GM21786 (cell line): Measurements from ENCODE around the gene OR13J1.
"Not testable (repeated sequence)": the region's sequence is repeated elsewhere in the genome, so short reads cannot be mapped to it uniquely, and the experiment has no call there.

Source experiments
- ATAC-seq: cut with Tn5 transposase; IDR thresholded peaks from one replicate; pipeline ENCODE4 v1.9.1; 2021; ENCODE audit not compliant: unreplicated experiment

Gene OR13J1, protein sequence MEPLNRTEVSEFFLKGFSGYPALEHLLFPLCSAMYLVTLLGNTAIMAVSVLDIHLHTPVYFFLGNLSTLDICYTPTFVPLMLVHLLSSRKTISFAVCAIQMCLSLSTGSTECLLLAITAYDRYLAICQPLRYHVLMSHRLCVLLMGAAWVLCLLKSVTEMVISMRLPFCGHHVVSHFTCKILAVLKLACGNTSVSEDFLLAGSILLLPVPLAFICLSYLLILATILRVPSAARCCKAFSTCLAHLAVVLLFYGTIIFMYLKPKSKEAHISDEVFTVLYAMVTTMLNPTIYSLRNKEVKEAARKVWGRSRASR

DNA sequence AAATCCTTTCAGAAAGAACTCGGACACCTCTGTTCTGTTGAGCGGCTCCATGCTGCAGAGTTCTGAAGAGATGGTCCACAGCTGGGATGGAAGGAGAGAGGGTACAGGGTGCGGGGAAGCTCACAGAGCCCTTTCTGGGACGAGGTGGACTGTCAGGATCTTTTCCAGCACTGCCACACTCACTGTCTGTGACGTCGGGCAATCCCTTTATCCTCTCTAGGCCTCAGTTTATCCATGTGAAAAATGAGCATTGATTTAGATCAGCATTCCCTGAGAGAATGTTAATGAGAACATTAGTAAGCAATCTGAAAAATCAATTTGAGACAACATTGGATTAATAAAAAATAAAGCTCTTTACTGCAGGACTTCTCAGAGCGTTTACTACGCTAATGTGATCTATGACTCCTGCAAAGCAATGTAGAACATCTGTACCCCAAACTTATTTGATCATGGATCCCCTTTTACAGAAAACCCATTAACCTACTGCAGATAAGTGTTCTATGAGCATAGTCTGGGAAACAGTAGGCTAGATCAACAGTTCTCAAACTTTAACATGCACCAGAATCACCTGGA, at the start of gene OR13J1:
Gene OR13J1 (minus strand): TSS at position 51 of the 573 bp plus-strand sequence. CDS start 0 bp downstream, at position 51.
- ATAC-seq: no peak

DNA sequence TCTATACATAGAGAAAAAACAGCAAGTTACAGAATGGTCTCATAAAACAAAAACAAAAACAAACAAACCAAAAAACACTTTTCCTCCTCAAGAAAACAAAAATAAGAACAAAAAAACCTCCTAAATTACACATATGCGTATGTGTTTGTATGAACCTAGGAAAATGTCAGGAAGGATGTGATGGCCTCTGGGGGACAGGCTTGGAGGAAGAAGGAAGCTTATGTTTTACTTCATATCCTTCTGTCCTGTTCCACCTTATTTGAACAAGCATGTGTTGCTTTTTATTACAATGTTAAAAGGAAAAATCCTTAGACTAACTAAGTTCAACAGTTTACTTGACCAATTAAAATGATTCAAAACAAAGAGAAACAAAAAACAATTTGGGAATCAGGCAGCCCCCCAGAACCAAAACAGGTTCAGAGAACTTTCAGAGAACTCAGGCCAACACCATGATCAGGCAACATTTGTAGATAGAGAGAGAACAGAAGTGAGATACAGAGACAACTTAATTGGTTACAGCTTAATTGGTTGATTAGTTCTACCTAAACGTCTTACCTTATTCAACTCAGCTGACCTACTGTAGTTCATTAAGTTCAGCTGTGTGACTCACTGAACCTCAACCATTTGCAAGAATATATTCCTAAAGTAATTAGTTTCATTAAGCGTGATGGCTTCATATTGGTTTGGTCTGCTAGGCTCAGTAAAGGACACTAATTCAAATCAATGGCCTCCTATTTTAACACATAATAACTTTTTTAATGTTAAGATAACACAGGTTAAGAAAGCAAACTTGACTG, 49.2 kb upstream of the OR13J1 start:
- ATAC-seq: no peak

DNA sequence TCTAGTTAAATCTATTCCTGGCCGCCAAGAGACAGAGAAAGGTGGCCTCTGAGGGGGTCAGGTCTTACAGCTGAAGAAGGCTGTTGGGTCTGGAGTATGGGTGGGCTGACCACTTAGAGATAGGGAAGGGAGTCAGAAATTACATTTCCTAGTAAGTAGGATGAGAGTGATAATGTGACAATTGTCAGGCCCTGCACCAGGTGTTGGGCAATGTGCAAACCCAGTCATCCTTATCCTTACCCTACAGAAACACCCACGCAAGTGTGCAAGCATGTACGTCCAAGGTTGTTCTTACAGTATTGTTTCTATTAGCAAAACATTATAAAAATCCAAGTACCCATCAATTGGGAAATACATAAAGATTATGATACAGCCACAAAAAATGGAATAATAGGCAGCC, 48.6 kb upstream of the OR13J1 start:
- ATAC-seq: no peak

DNA sequence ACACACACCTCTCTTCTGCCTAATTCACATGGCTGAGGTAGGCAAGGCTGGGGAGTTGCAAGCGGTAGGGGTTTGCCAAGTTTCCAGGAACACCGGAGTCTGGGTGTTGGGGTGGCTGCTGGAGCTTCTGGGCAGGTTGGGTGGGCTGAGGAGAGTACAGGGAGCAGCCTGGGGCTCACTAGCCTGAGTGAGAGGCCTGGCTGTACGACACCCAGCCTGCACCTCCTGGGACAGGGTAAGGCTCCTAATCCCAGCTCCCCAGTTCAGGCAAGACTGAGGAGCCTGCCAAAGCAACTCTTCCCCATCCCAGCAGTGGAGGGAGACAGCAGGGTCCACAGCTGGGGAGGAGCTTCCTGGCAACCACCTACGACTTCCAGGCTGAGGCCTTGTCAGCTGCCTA, 47.1 kb upstream of the OR13J1 start:
- no peak for ATAC-seq

DNA sequence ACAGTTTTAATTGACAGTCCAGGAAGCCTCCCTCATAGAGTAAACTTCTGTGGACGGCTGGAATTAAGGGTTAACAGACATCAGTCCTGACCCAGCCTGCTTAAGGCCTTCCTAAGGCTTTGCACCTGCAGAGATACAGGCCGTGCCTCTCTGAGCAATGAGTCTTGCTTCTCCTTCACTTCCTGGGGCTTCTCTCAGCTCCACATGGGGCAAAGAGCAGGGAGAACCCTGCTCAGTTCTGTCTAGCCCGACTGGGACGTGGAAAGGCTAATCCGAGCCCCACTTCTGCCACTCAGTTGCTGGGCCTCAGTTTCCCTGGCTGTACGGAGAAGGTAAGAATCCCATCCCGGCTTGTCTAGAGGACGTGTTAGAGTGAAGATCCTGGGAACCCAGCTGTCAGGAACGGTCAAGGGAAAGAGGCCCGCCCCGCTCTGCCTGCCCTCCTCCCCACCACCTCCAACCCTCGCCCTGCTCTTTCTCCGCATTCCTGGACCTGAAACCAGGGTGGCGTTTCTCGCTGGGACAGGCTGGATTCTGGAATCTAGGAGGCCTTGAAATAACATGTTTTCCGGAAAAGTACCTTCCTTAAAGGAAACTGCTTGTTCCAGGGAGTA, 45.6 kb upstream of the OR13J1 start:
- ATAC-seq: no peak

DNA sequence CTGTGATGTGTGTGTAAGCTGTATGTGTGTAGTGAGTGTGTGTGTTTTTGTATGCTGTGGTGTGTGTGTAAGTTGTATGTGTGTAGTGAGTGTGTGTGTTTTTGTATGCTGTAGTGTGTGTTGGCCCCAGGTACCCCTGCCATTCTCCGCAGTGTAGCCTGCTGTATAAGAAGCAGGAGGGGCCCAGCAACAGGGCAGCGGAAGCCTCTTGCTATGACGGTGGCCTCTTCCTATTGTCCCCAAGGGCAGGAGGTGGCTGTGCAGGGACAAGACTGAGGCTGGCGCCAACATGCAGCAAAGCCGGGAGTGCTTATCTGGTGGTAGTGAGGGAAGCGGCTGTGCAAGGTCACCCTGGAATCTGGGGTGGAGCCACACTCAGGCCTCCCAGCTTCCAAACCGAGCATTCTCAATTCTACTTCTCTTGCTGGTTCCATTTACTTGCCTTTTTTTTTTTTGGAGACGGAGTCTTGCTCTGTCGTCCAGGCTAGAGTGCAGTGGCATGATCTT, 44.2 kb upstream of the OR13J1 start:
- no peak for ATAC-seq

DNA sequence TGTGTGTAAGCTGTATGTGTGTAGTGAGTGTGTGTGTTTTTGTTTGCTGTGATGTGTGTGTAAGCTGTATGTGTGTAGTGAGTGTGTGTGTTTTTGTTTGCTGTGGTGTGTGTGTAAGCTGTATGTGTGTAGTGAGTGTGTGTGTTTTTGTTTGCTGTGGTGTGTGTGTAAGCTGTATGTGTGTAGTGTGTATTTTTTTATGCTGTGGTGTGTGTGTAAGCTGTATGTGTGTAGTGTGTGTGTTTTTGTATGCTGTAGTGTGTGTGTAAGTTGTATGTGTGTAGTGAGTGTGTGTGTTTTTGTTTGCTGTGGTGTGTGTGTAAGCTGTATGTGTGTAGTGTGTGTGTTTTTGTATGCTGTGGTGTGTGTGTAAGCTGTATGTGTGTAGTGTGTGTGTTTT, 43.2 kb upstream of the OR13J1 start:
- ATAC-seq: not testable (repeated sequence)

DNA sequence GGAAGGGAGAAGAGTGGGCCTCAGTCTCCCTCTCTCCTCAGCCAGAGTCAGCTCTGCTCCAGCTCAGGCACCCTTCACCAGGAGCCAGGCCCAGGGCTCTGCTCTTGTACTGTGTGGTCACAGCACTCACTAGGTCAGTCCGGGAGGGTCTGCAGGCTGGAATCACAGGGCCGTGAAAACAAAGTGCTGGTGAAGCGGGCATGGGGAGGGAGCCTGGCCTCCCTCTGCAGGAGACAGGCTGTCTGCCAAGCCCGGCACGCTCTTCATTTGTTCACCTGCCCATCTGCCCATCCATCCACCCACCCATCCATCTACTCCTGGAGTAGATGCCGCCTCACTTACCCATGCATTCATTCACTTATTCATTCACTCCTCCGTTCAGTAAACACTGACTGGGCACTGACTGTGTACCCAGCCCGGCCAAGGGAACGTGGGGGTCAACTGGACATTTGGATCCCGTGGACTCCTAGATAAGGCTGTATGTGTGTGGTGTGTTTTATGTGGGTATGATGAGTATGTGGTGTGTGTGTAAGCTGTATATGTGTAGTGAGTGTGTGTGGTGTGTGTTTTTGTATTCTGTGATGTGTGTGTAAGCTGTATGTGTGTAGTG, 42.7 kb upstream of the OR13J1 start:
- no peak for ATAC-seq

DNA sequence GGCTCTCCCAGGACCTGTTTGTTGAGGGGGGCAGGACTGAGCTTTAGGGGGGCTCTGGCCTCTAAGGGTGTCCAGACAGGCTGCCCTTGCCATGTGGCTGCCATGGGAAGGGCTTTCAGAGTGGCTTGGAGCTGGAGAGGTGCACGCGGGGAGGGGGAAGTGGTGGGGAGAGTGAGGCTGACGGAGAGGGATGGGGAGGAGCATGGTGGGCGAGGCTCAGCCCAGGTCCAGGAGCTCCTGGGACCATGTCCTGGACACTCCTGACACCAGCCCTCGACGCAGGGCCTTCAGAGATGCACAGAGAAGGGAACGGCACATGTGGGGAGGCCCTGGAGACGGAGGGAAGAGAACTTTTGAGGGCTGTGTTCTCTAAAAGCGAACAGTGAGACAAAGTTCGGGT, 41.5 kb upstream of the OR13J1 start:
- ATAC-seq: no peak

DNA sequence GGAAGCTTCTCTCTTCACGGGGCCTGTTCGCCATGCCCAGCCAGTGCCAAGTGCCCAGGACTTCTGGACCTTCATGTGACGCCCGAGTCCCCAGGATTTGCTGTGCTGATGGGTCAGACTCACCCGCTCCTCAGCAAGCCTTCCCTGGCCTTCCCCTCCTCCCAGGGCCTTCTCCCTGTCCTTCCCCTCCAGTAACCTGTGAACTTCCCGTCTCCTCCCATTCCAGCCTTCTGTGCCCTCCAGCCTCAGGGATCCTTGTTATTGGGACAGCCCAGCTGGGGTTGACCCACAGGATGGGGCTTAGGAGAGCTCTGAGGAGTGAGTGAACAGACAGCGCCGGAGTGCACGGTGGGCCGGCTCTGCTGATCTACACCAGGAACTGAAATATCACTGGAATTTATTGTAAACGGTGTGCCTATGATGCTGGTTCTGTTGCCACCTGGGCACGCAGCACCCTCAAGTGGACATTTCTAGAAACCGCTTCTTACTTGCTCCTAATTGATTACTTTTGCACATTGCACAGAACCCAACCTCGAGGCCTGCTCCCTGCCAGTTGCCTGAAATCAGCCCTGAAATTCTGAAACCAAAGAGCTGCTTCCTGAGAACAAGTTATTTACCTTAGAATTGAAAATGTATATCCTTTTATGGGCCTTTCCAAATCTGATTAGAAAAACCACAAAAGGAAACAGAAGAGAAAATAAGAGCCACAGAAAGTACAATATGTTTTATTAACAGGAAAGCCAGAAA, 40.6 kb upstream of the OR13J1 start:
- ATAC-seq: no peak

DNA sequence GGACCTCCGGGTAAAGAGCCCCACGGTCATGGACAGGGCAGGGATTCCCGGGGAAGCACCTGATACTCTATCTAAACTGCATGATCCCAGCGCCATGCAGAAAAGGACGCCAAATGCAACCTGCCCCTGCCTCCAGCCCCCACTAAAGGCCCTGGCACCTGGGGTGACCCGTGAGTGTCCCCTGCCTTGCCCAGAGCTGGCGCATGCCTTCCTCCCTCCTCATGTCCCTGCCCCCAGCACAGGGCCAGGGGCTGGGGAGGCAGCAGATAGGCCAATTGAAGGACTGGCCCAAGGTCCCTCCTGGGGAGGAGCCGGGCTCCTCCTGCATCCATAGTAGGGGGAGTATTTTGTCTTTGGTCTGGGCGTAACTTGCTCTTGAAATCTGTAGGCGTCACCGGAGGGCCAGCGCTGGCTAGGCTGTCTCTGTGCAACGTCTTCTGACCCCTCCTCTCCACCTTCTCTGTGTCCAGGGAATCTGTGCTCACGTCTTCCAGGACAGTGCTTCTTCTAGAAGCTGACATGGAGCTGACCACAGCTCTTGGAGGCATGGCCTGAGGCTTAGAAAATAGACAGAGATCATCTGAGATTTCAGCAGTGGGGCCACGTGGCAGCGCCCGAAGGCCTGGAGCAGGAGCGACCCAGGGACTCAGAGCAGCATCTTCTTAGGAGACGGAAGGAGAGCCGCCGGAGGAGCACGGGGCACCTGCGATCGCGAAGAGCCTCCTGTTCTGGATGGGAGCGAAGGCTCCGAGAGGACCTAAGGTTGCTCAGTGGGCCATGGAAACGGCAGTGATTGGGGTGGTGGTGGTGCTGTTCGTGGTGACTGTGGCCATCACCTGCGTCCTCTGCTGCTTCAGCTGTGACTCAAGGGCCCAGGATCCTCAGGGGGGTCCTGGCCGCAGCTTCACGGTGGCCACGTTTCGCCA, 39.7 kb upstream of the OR13J1 start:
- no peak for ATAC-seq

DNA sequence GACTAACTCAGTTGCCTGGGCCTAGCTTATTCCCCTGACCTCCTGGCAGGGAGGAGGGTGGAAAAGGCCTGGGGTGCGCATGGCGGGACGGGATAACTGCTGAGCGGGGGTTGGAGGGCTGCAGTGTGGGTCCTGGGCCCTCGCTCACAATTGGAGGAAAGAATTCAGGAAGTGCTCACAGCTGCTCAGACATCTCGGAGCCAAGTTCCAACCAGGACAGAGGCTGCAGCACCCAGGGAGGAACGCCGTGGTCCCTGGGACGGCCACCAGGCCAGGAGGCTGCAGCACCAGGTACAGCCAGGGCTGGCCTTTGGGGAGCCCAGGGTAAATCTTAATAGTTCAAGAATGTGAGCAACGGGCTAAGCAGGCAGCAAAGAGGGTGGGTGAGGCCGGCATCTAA, 39.1 kb upstream of the OR13J1 start, which contains the start of gene SPAAR:
Gene SPAAR (plus strand): TSS at position 217 of the 400 bp plus-strand sequence. CDS start 974 bp downstream, outside the sequence.
- no peak for ATAC-seq

DNA sequence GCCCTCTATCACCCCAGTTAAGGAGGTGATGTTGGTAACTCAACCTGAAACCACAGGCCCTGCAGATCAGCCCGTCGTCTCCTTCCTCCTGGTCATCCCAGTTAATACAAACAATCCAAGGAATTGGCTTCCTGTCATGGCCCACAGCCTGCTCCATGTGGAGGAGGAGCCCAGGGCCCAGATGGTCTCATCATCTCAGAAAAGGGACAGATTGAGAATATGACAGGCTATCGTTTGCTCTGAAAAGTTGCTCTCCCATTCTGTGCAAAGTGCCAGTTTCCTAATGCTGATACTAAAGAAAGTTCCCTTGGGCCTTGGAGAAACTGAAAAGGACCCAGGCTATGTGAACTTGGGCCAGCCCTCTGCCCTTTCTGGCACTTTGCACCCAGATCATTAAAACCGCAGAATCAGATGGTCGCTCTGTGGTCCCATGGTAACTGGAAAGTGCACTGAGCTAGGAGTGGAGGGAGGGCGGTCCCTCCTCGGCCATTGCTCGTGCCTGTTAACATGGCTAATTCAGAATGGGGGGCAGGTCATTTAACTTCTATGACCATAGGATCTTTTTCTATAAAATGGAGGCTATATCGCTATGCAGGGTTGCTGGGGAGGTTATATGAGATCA, 38.4 kb upstream of the OR13J1 start:
- no peak for ATAC-seq

DNA sequence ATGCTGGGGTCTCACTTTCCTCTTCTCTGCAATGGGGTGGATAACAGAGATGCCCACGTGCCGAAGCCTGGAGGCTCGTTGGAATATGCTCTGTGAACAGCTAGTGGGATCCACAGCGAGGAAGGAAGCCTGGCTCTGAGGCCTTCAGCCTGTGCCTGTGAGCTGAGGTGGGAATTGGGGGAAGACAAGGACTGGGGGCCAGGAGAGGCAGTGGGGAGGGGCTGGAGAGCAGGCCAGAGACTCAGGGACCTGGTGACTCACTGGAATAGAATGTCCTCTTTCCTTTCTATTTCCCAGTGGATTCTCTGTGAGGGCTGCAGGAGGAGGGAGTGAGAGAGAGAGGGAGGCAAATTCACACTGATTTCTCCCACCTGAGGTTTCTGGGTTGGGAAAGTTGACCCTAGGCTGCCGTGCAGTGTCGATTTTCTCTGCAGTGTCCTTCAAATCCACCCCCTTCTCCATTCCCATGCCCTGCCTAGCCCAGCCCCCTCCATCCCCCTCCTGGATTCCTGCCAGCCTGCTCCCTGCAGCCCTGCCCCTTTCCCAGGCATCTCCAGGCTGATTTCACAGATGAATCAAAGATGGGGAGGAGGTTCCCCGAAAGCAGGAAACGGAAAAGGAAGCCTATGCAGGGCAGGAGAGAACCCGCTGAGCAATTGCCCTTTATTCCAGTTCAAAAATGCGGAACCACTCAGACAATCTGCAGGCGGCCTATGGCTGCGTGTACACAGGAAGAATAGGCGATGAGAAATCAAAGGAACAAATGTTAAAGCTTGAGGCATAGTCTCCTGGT, 37.7 kb upstream of the OR13J1 start:
- ATAC-seq: no peak

DNA sequence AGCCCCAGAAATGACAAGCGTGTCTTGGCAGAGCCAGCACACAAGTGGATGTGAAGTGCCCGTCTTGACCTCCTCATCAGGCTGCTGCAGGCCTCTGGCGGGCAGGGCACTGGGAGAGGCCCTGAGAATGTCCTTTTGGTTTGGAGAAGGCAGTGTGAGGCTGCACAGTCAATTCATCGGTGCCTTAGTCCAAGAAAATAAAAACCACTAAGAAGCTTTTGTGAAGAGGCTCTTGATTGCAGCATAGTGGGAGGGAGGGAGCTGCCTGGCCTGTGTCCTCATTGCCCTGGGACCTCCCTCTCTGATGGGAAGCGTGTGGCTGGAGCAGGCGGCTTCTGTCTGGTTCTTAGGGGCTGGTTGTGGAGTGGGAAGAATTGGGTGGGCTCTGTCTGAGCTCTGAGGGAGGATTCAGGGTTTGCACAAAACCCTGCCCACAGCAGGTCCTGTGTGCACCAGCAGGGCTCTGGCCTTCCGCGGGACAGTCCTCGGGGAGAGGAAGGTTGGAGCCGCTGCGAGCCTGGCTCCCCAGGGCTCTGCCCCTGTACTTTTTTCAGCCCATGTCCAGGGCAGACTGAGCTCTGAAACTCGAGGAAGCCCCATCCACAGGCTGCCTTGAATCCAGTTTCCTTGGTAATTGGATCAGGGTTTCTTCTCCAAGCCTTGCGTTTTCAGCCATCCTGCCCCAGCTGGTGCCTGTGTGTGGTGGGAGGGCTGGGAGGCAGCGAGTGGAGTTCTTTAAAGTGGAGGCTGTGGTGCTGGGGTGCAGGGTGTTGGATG, 36.9 kb upstream of the OR13J1 start:
- no peak for ATAC-seq

DNA sequence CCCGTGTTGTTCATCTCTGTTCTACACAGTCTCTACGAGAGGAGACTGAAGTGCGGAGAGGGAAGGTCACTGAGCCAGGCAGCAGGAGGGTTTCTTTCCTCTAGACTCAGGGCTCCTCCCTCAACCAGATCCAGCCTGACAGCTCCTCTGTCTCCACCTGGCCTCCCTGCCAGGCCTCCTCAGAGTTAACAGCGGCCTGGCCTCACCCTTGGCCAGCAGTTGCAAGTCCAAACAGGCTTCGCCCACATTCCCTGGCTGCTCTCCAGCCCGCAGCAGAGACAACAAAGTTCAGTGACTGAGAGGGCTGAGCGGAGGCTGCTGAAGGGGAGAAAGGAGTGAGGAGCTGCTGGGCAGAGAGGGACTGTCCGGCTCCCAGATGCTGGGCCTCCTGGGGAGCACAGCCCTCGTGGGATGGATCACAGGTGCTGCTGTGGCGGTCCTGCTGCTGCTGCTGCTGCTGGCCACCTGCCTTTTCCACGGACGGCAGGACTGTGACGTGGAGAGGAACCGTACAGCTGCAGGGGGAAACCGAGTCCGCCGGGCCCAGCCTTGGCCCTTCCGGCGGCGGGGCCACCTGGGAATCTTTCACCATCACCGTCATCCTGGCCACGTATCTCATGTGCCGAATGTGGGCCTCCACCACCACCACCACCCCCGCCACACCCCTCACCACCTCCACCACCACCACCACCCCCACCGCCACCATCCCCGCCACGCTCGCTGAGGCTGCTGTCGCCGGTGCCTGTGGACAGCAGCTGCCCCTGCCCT, 35.9 kb upstream of the OR13J1 start, which contains the start of gene HRCT1:
Gene HRCT1 (plus strand): TSS at position 291 of the 768 bp plus-strand sequence. CDS start 86 bp downstream, at position 377.
- ATAC-seq: no peak
